Skeletal muscle cell (primary cell): ENCODE measurements around the gene PXT1.
"Not testable (repeated sequence)": the region's sequence is repeated elsewhere in the genome, so short reads cannot be mapped to it uniquely, and the experiment has no call there.

Experiments
- DNase-seq: peaks from one replicate; pipeline ENCODE4 v3.0.0-alpha.2; 2010; ENCODE audit warnings: low read depth
- H3K4me3 ChIP-seq: 2 replicates; pipeline ENCODE4 v1.5.1; 2011; ENCODE audit warnings: low read depth, mild to moderate bottlenecking, control low read depth, low read length, moderate library complexity

PXT1 gene

GRCh38 chr6:36442671-36443470, at the start of gene PXT1, which contains the start of gene KCTD20:
PXT1 (minus strand) TSS chr6:36442854; CDS start chr6:36426082, 16,772 bp downstream.
KCTD20 (plus strand) TSS chr6:36443000; CDS start chr6:36470098, 27,098 bp downstream.
- peak within 1 kb of the TSS; percentile 75 for H3K4me3 ChIP-seq
- DNase-seq = peak; percentile 81

- DNase-seq = no peak
- H3K4me3 ChIP-seq = no peak overlapping the region
Measured at GRCh38 chr6:36492092-36492491, 49.4 kb upstream of the PXT1 start.

DNA sequence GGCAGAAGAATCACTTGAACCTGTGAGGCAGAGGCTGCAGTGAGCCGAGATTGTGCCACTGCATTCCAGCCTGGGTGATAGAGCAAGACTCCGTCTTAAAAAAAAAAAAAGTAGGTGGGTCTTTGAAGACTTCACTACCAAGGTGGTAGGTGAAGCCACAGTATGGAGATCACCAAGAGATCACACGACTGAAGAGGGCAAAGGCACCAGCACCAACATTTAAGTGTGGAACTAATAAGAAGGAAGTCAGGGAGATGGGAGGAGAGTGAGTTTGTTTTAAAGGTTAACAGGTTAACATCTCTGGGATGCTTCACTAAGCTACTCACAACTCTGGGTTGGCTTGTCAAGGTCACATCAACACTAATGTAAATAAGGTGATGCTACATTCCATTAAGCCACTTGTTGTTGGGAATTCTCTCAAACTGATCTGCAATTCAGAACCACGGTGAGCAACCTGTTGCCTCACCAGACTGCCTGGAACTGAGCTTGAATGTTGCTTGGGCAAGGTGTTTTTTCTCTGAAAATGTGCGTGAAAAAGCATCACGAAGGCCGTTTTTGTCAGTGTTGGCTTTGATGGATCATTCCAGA, 48.8 kb upstream of the PXT1 start:
- DNase-seq = no peak
- H3K4me3 ChIP-seq = no peak overlapping the region

DNA sequence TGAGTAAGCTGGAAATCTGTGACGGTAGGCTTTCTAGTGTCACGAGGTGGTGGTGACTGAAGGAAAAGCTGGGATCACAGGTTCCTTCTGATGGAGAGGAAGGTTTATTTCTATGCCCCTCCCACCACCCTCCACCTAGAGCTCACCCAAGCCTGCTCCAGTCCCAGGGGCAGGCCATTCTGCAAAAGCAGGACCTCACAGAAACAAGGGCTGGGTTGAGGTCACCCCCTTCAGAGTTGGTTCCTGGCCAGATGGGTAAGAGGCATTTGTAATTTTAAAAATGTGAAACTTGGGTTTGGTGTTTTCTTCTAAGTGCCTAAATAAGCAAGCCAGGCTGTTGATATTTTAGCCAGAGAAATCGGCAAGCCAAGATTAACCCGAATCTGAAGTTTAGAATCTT, 46.8 kb upstream of the PXT1 start:
- H3K4me3 ChIP-seq = no peak overlapping the region
- DNase-seq = no peak

GRCh38 chr6:36488221-36488620, 45.6 kb upstream of the PXT1 start:
- H3K4me3 ChIP-seq = no peak overlapping the region
- DNase-seq = no peak

- no peak for DNase-seq
- no peak overlapping the region for H3K4me3 ChIP-seq
Measured at GRCh38 chr6:36487698-36488097, 45.0 kb upstream of the PXT1 start.

- DNase-seq = no peak
- H3K4me3 ChIP-seq = no peak overlapping the region
Measured at GRCh38 chr6:36484736-36485135, 42.1 kb upstream of the PXT1 start.

DNA sequence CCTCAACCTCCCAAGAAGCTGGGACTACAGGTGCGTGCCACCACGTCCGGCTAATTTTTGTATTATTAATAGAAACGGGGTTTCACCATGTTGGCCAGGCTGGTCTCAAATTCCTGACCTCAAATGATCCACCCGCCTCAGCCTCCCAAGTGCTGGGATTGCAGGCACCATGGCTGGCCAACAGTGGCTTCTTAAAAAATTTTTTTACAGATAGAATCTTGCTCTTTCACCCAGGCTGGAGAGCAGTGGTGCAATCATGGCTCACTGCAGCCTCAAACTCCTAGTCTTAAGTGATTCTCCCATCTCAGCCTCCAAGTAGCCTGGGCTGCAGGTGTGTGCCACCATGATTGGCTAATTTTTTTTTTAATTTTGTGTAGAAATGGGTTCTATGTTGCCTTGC, 40.7 kb upstream of the PXT1 start:
- not testable (repeated sequence) for H3K4me3 ChIP-seq, DNase-seq

GRCh38 chr6:36479256-36479655, 36.6 kb upstream of the PXT1 start:
- no peak overlapping the region for H3K4me3 ChIP-seq
- DNase-seq = no peak

DNA sequence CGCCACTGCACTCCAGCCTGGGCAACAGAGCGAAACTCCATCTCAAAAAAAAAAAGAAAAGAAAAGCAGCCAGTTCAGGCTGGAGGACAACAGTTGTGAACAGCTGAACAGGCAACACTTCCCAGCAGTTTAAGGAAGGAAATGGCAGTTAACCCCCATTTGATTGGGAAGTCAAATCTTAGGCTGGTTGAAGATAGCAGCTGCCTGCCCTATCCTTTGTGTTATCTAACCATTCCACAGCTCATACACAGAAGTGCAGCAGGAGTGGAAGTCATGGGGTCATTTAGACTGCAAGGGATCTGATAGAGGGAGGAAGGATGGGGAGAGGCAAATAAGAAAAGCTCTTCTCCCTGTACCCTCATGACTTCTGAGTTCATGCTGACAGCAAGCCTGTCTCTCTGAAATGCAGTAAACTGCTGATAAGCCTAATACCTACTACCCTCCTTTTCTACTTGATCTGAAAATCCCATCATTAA, 35.4 kb upstream of the PXT1 start:
- DNase-seq = no peak
- no peak overlapping the region for H3K4me3 ChIP-seq

- no peak overlapping the region for H3K4me3 ChIP-seq
- DNase-seq = no peak
Measured at GRCh38 chr6:36469946-36470345, 27.3 kb upstream of the PXT1 start.

DNA sequence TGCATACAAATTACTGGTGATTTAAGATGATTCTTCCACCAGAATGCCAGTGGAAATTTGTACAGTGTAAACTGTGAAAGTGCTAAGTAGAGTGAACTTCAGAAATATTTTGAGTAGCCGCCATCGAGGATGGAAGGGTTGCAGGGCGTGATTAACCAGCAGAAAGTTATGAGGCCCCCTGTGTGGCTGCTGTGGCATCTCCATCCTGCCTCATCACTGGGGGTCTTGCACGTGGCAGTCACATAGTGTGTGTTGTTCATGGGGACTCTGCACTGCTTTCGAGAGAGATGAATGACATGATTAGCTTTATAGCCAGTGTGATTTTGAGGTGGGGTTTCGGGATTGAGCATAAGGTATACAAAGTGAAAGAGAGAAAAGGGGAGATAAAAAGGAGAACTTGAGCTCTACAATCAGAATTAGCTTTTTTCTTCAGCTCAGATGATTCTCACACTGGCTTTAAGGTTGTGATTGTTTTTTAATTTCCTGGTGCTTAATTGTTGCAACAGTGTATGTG, 26.6 kb upstream of the PXT1 start:
- H3K4me3 ChIP-seq = no peak overlapping the region
- no peak for DNase-seq

DNA sequence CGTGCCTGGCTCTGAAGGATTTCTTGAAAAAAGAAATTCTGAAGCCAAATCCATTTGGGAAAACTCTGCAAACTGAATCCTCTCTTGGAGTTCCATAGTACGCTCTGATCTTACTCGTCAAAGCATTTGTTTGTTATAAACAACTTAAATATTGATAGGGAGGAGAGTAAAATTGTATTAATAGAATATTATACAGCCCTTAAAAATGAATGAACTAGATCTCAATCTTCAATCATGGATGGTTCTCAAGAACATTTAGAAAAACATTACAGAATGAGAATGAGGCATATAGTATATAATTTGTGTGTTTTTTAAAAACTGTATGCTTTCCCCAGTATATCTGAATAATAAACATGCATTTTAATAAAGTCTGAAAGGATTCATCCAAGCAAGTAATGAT, 25.0 kb upstream of the PXT1 start:
- no peak for DNase-seq
- no peak overlapping the region for H3K4me3 ChIP-seq

GRCh38 chr6:36464233-36464632, 21.6 kb upstream of the PXT1 start:
- no peak for DNase-seq
- no peak overlapping the region for H3K4me3 ChIP-seq

GRCh38 chr6:36463676-36464075, 21.0 kb upstream of the PXT1 start:
- DNase-seq = no peak
- no peak overlapping the region for H3K4me3 ChIP-seq

- no peak for DNase-seq
- H3K4me3 ChIP-seq = no peak overlapping the region
Measured at GRCh38 chr6:36461646-36462045, 19.0 kb upstream of the PXT1 start.

DNA sequence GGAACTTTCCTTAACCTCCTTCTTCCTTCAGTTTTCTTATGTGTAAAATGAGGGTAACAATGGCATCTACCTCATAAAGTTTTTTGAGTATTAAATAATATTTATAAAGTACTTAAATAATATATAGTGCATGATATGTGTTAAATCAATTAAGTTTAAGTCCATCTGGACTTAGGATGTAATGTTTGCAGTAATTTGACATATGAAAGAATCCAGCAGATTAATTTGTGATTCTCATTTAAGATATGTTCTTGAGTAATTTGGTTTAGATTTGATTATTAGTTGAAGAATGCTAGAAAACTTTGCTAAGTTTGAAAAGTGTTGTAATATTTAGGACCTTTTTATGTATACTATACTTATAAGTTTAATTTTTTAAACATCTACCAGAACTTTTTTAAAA, 18.3 kb upstream of the PXT1 start:
- DNase-seq = no peak
- H3K4me3 ChIP-seq = no peak overlapping the region

- no peak for DNase-seq
- H3K4me3 ChIP-seq = no peak overlapping the region
Measured at GRCh38 chr6:36459501-36459900, 16.8 kb upstream of the PXT1 start.

- no peak for DNase-seq
- no peak overlapping the region for H3K4me3 ChIP-seq
Measured at GRCh38 chr6:36455486-36456027, 12.9 kb upstream of the PXT1 start.

- not testable (repeated sequence) for H3K4me3 ChIP-seq, DNase-seq
Measured at GRCh38 chr6:36452897-36453296, 10.2 kb upstream of the PXT1 start.
